GM18861 (cell line): ENCODE data around the gene ZDHHC8.

Source experiments
- ATAC-seq: cut with Tn5 transposase; IDR thresholded peaks from one replicate; pipeline ENCODE4 v1.9.1; 2021; ENCODE audit not compliant: unreplicated experiment

ZDHHC8 gene

DNA sequence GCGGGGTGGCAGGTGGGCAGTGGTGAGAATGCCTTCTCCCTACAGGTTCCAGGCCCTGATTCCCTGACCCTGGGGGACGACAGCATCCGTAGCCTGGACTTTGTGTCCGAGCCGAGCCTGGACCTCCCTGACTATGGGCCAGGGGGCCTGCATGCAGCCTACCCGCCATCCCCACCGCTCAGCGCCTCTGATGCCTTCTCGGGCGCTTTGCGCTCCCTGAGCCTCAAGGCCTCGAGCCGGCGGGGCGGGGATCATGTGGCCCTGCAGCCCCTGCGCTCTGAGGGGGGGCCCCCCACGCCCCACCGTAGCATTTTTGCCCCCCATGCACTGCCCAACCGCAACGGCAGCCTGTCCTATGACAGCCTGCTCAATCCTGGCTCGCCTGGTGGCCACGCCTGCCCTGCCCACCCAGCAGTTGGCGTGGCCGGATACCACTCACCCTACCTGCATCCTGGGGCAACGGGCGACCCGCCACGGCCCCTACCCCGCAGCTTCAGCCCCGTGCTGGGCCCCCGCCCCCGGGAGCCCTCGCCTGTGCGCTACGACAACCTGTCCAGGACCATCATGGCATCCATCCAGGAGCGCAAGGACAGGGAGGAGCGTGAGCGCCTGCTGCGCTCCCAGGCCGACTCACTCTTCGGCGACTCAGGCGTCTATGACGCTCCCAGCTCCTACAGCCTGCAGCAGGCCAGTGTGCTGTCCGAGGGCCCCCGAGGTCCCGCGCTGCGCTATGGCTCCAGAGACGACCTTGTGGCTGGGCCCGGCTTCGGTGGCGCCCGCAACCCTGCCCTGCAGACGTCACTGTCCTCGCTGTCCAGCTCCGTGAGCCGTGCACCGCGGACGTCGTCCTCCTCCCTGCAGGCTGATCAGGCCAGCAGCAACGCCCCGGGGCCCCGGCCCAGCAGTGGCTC lies 11.4 kb downstream of the ZDHHC8 start:
- ATAC-seq, result no peak

DNA sequence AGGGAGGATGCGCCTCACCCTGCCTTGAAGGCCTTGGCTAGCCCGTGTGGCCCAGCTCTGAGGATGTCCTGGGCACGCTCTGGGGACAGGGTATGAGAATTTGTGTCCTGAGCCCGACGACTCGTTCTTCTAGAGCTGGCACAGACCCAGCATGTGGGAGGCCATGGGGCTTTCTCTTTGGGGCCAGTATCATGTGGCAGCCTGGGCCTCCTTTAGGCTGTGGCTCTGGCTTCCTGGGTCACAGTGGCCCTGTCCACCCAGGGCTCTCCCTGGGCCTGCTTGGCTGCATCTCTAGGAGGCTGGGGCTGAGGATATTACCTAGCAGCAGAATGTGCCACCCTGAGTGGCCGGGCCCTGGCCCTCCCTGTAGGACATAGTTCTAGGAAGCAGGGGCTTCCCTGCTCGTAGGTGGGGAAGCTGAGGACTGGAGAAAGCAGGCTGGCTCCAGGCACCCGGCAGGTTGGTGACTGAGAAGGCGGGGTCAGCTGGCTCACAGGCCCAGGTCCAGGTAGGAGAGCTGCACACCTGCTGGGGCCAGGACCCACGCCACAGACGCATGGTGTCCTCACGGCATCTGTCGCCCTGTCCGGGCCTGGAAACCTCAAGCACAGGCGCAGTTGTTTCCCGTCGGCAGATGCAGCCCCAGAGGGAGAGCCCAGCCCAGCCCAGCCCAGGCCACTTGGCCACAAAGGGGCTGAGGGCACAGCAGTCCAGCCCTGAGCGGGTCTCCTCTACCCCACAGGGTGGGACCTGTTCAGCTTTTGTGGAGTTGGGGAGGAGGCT lies 12.5 kb downstream of the ZDHHC8 start:
- ATAC-seq, result no peak

DNA sequence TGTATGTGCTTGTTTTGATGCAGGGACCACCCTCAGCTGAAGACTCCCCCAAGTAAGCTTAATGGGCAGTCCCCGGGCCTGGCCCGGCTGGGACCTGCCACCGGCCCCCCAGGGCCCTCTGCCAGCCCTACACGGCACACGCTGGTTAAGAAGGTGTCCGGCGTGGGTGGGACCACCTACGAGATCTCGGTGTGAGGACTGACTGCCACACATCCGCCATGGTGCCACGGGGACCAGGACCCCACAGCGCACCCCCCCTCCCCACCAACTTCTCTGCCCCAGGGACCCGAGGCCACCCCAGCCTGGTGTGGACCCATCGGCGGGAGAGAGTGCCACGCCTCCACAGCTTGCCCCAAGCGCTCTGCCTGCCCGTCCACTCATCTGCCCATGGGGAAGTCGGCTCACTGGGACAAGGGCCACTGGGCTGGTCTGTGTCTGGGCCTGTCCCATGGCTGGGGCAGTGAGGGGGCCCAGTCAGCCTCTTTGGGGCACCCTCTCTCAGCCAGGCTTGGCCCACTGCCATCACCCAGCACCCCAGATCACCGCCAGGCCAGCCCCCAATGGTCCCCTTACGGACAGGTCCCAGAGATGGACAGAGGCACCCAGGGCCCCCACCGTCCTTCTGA lies 13.7 kb downstream of the ZDHHC8 start:
- ATAC-seq, result no peak

DNA sequence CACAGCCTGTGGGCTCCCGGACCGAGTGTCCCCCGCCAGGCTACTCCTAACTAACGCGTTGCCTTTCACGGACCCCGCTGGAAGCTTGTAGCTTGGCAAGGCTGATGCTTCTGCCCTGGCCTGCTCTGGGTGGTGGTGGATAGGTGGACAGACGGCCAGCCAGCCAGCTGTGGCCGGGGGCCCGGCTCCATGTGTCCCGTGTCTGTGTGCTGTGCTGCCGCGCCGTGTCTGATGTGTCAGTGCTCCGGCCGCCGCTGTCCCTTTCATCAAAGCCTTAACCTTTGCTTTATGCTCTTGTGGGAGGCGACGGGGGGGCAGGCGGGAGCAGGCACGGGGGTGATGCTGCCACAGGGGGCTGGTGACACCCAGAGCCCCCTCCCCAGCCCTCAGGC lies 14.2 kb downstream of the ZDHHC8 start:
- ATAC-seq, result no peak

DNA sequence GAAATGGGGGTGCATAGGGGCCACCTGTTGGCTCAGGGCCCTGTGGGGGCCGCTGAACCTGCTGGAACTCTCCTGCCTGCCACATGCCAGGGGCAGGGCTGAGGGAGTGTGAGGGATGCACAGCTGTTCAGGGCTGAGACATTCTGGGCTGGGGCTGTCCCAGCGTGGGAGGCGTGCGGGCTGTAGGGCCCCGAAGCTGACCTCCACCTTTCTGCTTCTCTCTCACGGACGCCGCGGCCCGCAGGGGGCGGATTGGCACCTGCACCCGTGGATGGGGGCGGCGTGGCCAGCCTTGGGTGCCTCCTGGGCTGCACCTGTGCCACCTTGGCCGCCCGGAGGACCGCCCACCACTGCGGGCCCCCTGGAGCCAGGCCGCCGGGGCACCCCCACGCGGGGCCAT lies 15.2 kb downstream of the ZDHHC8 start:
- no peak for ATAC-seq

DNA sequence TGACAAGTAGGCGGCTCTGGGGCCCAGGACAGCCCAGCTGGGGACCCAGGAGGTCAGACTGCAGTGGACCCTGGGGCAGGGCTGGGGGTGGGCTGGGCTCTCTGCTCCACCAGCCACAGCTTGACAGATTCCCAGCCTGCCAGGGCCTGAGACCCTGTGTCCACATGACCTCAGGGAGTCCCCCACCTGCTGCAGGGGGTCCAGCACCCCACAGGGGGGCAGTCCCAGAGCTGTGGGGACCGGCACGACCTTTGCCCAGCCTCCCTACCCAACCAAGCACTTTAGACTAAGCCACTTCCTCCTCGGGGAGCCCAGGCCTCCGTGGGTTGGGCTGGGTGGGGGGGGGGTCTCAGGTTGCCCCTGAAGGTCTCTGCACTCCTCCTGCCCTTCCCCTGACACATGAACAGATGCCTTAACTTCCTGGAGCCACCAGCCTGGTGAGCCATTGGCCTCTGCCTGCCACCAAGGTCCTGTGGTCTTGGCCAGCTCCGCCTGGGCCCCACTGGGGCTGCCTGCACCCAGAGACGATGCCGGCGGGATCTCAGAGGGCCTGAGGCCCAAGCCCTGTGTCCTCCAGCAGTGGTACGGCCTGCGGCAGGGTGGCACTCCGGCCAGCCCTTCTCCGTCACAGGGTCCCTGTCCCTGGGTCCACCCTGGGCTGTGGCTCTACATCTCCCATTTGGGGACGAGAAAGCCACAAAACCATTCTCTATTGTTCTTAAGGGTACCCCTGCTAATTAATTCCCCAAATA lies 15.8 kb downstream of the ZDHHC8 start:
- no peak for ATAC-seq

DNA sequence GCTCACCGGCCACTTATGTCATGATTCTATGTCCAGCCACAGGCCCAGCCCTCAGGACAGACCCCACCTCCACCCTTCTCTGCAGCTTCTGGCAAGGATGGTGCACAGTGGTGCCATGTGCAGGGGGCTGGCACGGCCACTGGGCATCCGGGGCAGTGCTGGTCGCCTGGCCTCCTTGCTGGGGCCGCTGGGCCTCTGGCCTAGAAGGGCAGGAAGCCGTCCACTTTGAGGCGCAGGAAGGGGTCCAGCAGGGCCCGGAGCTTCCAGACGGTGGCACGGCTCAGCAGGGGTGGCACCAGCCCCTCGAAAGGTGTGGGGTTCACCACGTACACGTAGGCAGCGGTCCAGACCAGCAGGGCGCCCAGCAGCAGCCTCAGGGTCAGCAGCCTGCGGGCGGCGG lies 16.8 kb downstream of the ZDHHC8 start:
- no peak for ATAC-seq

DNA sequence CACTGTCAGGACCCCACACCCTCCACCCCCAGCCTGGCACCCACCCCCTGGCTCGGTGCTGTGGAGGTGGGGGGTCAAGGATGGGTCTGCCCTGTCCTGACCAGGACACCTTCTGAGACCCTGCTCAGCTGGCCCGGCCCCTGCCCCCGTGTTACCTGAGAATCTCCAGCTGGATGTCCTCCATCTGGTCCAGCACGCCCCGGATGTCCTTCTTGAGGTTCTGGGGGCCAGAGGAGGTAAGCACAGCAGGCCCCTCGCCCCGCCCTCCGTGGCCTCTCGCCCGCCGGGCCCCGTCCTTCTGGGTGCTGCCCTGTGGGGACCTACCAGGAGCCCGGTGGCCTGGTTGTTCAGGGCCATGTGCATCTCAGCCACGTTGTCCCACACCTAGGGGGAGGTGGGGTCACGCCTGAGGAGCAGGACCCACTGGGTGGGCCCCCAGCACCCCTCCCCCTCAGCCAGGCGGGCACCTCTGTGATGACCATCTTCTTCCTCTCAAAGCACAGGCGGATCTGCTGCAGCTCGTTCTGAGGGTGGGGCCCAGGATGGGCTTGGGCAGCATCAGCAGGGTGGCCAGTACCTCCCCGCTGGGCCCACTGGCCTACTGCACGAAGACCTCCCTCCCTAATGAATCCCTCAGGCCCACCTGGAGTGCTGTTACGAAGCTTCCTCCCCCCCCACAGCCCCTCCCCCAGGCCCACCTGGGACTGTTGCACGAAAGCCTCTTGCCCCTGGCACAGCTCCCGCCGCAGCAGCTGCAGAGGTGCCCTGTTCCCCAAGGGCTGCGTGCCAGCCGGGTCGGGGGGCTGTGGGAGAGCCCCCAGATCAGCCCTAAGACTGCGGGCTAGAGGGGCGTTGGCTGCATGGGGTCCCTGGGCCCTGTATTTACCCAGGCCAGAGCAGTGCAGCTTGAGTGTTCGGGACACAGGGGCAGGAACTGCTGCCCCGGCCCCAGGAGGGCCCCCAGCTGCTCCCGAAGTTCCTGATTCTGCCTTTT lies 17.9 kb downstream of the ZDHHC8 start:
- no peak for ATAC-seq

DNA sequence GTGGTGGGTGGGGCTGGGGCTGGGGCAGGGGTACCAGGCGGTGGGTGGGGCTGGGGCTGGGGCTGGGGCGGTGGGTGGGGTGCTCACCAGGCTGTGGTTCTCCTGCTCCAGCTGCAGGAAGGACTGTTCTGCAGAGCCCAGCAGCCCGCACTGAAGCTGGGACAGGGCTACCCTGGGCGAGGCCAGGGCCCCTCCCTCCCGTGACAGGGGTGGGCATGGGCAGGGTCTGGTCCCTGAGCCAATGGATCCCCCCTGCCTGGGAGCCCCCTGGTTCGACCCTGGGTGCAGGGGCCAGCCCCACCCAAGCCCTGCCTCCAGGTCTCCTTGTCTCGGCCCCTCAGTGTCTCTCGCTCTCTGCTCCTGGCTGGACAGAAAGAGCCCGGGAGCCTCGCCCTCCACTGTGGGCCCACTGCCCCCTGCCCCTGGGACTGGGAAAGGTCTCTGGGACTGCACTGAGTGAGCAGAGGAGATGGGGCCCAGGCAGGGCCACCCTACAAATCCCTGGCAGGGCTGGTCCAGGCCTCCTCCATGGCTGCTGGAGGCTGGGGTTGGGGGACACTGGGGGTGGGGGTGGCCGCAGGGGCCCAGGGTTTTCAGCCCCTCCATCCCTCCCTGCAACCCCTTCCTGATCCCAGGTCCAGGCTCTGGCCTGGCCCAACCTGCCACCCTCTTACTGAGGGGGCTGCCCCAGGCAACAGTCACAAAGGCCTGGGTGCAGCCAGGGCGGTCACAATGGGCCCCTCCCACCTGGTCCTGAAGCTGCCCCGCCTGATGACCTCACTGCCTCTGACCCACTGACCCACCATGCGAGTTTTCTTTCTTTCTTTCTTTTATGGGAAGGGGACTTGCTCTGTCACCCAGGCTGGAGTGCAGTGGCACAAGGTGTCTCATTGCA lies 19.0 kb downstream of the ZDHHC8 start, which contains the start of gene CCDC188:
Gene CCDC188, minus strand, starts transcription at position 675 of the 895 bp plus-strand sequence. Its CDS starts 69 bp downstream, at position 606.
- ATAC-seq, result no peak

DNA sequence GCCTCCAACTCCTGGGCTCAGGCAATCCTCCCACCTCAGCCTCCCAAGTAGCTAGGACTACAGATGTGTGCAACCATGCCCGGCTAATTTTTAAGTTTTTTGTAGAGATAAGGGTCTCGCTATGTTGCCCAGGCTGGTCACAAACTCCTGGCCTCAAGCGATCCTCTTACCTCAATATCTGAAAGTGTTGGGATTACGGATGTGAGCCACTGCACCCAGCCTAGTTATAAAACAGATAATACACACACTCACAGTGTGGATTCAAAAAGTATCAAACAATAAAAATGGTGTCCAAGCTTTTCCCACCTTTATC lies 19.6 kb downstream of the ZDHHC8 start:
- no peak for ATAC-seq

DNA sequence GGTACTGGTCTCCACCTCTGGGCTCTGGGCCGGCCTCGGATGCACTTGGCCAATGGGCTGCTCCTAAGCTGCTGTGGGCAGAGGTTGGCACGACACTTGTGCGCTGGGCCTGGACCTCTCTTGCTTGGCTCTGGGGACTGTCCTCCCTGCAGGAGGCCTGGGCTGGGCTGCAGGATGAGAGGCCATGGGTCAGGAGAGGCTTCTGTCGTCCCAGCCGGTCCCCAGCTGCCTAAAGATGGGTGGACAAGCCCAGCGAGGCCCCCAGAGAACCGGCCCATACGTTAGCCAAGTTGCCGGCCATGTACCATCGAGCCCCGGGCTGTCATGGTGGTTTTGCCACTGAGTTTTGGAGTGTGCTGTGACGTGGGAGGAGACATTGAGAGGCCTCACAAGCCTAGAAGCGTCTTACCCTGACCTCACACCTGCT lies 20.9 kb downstream of the ZDHHC8 start:
- no peak for ATAC-seq

DNA sequence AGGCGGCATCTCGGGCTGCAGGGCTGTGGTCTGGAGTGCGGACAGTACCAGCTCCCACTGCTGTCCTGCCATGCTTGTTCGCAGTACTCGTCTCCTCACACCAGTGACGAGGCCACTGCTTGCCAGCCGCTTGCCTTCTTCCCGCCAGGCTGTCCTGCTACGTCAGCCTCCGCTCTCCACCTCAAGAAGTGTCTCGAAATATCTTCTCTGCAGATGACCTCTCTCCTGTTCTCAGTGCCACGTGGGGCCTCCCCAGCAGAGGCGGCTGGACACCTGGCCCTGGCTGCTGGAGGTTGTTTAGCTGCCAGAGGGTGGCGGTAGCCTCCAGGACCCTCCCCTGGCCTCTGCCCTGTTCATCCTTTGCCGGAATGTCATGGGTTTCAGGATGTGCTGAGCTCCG lies 22.3 kb downstream of the ZDHHC8 start:
- ATAC-seq, result no peak

DNA sequence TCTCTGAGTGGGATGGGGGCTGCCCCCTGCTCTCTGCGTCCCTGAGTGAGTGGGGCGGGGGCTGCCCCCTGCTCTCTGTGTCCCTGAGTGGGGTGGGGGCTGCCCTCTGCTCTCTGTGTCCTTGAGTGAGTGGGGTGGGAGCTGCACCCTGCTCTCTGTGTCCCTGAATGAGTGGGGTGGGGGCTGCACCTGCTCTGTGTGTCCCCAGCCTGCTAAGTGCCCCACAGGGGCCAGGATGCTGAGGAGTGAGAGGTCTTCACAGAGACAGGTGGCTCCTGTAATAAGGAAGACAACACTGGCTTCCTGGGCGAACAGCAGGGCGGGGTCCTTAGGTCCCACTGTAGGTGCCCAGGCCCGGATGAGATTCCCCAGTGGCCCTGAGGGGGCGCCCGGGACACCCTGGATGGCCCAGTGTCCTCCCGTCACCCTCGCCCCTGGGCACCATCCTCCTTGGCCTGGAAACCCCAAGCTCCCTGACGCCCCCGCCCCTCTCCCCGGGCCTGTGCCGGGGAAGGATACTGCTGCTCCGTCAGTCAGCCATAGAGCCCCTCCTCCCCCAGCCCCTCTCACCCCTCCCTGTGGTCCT lies 23.1 kb downstream of the ZDHHC8 start:
- ATAC-seq, result no peak

DNA sequence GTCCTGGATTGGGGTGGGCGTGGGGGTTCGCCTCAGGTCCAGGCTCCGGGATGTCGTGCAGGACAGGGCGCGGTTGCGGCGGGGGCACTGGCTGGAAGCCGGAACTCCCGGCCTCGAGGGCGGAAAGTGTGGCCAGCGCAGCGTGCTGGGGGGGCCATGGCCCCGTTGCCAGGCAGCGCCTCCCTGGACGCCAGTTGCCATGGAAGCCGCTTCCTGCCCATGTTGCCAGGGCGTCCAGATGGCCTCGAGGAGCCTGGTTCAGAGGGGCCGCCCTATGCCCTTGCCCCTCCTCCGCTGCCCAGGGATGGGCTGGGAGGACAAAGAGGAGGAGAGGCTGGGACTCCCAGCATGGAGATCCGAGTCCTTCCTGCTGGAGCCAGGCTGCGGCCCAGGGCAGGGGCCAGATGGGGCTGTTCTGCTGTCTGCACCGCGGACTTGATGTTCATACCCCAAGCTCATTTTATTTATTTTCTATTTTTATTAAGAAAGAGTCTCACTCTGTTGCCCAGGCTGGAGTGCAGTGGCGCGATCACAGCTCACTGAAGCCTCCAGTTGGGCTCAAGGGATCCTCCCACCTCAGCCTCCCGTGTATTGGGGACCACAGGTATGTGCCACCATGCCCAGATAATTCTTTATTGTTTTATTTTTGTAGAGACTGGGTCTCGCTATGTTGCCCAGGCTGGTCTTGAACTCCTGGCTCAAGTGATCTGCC lies 23.9 kb downstream of the ZDHHC8 start:
- ATAC-seq, result no peak

DNA sequence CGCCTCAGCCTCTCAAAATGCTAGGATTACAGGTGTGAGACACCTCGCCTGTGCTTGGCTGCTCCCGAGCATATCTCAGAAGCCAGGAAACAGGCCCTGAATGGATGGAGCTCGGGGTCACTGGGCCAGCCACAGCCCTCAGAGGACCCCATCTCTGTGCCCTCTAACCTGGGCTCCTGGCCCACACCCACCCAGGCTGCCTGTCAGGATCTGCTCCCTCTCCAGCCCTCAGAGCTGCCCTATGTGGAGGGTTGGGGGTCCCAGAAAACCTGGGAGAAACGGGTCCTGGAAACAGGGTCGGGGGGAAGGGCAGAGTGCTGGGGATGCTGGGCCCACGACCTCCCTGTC lies 24.4 kb downstream of the ZDHHC8 start:
- ATAC-seq, result no peak

DNA sequence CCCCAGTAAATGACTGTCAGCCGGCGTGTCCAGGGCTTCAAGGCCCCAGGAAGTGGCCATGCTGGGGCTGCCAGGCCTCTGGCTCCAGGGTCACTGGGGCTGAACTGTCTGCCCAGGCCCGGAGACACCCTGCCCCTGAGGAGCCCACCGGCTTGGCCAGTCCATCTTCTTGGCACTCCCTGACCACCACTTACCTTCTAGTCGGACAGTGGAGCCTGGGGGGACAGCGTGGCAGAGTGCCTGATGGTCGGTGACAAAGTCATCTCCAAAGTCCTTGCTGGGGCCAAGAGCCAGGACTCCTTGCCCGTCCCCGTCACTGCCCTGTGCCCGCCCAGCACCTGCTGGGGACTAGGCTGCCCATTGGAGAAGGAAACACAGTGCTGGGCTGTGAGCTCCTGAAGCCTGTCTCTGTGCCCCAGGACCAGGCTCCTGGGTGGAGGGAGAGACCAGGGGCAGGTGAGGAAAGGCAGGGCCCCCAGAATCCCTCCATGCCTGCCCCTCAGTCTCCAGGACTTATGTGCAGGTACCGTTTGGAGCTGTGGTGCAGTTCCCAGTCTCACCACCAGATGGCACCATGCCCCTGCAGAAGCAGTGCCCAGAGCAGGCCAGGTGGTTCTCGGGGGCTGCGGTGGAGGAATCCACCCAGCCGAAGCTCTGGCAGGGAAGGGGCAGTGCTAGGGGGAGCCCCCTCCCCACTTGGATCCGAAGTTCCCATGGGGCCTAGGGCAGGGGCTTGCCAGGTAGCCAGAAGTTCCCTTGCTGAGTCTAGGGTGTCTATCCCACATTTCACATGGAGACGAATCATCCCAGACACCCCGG lies 25.2 kb downstream of the ZDHHC8 start:
- ATAC-seq, result no peak
